ENCODE data around the gene FBXW11.

DNA sequence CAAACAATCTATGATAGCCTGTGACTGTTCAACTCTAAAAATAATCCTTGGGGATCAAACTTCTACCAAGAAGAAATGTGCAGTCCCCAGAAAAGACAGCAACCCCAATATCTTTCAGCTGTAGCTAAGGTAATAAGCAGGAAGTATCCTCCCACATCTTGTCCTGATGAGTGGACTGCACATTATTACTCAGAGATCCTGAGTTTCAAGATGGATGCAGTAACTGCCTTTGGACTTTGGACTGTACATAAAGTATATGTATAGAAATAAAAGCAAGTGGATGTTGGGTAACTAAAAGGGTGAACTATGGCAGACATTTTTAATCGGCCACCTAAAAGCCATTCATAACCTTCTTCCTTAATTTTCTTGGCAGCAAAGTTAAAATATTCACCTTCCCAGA is 175.8 kb downstream of the FBXW11 start:
- TF ChIP-seq, protein P1, sequence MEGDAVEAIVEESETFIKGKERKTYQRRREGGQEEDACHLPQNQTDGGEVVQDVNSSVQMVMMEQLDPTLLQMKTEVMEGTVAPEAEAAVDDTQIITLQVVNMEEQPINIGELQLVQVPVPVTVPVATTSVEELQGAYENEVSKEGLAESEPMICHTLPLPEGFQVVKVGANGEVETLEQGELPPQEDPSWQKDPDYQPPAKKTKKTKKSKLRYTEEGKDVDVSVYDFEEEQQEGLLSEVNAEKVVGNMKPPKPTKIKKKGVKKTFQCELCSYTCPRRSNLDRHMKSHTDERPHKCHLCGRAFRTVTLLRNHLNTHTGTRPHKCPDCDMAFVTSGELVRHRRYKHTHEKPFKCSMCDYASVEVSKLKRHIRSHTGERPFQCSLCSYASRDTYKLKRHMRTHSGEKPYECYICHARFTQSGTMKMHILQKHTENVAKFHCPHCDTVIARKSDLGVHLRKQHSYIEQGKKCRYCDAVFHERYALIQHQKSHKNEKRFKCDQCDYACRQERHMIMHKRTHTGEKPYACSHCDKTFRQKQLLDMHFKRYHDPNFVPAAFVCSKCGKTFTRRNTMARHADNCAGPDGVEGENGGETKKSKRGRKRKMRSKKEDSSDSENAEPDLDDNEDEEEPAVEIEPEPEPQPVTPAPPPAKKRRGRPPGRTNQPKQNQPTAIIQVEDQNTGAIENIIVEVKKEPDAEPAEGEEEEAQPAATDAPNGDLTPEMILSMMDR (IDR thresholded peaks at IDR 0.05) = no peak
- TF ChIP-seq POLR2AphosphoS5 (IDR thresholded peaks at IDR 0.05) = no peak
- no peak for TF ChIP-seq POLR2A (IDR thresholded peaks at IDR 0.05)
